GM18870 (cell line): ENCODE measurements around the gene KLRD1.
A peak's percentile ranks its signal among the peaks of the same experiment; 100 is the strongest.
"Not testable (repeated sequence)": the region's sequence is repeated elsewhere in the genome, so short reads cannot be mapped to it uniquely, and the experiment has no call there.

Experiments used
- ATAC-seq: cut with Tn5 transposase; IDR thresholded peaks from one replicate; pipeline ENCODE4 v1.9.1; 2021; ENCODE audit warnings: moderate library complexity; ENCODE audit not compliant: unreplicated experiment

The KLRD1 gene

DNA sequence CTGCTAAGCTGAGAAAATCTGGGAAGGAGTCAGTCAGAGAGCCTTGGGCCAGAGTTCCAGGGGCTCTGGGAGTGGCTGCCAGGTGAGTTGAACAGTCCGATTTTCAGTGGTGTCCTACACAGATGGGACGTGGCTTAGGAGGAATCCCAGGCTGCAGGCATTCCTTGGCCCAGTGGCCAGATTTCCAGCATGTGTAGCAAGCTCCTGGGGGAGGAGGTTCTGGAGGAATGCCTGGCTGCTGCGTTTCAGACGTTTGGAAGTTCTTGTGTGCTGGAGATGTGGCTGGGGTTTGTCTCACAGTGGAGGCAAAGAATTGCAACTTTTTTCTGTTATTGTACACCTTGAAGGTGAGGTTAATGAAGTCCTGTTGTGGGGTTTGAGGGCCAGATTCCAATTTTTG lies 28.5 kb downstream of the KLRD1 start:
- not testable (repeated sequence) for ATAC-seq

DNA sequence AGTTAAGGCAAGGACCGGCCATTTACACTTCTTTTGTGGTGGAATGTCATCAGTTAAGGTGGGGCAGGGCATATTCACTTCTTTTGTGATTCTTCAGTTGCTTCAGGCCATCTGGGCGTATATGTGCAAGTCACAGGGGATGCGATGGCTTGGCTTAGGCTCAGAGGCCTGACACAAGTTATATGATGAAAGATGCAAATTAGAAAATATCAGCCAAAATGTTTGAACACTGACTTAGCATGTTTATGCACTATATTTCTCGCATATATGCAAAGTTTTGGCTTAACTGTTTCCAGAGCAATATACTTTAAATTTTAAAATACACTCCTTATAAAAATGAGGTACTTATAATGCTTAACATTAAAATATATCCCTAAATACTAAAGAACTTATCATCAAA lies 30.8 kb downstream of the KLRD1 start:
- ATAC-seq: not testable (repeated sequence)

DNA sequence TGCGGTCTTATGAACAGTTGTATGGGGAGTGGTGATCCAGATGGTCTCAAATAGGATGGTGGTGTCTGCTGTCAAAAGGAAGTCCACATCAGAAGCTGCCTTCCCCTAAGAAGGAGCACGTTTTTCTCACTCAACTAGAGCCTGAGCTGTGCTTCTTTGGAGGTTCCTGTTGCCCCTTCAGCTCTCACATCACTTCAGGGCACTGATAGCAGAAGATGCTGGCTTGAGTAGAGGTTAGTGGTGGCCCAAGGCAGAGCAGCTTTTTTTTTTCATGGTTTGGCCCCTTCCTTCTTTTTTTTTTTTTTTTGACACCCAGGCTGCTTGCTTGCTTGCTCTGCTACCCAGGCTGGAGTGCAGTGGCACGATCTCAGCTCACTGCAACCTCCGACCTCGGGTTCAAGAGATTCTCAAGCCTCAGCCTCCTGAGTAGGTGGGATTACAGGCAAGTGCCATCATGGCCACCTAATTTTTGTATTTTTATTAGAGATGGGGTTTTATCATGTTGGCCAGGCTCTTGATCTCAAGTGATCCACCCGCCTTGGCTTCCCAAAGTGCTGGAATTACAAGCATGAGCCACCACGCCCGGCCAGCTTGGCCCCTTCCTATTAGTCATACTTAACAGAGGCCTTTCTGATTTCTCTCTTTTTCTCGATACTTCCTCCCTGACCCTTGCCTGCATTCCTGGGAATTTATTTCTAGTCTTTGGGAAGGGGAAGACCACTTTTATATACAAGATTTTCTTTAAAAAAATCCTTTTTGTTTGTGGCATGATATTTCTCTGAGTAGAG lies 31.6 kb downstream of the KLRD1 start:
- no peak for ATAC-seq

DNA sequence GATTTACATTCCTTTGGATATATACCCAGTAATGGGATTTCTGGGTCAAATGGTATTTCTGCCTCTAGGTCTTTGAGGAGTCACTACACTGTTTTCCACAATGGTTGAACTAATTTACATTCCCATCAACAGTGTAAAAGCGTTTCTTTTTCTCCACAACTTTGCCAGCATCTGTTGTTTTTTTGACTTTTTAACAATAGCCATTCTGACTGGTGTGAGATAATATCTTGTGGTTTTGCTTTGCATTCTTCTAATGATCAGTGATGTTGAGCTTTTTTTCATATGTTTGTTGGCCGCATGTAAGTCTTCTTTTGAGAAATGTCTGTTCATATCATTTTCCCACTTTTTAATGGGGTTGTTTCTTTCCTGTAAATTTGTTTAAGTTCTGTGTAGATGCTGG lies 33.3 kb downstream of the KLRD1 start:
- not testable (repeated sequence) for ATAC-seq

DNA sequence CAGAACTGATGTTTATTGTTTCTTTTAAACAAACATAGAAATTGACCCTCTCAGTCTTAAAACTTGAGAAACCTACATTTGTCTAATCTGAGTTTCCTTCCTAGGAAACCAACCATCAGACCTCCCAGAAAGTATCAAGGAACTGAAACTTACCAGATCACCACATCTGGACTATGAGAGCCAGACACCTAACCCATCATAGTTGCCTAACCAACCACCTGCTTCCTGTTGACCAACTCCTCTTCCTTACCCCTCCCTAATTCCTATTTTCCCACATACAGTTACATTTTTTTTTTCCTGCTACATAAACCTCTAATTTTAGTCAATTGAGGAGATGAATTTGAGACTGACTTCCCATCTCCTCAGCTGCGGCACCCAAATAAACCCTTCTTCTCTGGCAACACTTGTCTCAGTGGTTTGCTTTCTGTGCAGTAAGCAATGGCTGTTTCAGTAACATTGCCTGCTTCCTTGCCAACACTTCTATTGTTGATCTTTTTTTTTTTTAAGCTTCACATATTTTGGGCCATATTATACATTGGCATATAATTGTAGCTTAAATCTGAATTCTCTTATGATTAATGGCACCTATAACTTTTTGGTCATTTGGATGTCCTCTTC lies 34.3 kb downstream of the KLRD1 start:
- no peak for ATAC-seq

DNA sequence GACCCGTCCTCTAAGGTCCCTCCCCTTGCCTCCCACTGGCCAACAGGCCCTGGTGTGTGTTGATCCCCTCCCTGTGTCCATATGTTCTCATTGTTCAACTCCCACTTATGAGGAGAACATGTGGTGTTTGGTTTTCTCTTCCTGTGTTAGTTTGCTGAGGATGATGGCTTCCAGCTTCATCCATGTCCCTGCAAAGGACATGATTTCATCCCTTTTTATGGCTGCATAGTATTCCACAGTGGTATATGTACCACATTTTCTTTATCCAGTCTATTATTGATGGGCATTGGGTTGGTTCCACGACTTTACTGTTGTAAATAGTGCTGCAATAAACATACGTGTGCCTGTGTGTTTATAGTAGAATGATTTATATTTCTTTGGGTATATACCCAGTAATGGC lies 43.8 kb downstream of the KLRD1 start:
- not testable (repeated sequence) for ATAC-seq

DNA sequence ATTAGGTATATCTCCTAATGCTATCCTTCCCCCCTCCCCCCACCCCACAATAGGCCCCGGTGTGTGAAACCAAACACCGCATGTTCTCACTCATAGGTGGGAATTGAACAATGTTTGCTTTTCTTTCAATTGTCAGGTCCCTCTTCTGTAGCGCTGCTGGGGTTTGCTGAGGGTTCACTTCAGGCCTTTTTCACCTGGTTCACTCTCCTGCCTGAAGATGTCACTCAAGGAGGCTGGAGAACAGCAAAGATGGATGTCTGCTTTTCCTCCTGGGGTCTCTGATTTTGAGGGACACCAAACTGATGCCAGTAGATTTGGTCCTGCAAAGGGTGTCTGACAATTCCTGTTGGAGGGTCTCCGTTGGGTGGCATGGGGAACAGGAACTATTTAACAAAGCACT lies 46.4 kb downstream of the KLRD1 start:
- no peak for ATAC-seq

DNA sequence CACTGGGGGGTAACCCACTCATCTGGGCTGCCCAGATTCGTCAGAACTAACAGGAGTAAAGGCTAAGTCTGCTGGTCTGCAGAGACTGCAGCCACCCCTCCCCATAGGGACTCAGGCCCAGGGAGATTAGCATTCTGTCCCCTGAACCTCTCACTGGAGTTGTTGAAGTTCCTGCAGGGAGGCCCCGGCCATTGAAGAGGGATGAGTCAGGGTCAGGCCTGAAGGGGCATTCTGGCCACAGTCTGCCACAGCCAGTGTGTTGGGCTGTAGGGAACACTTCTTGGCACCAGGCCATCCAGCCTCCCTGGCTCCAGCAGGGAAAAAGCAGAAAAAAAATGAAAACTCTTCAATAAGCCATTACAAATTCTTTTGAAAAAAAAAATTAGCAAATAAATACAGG lies 46.8 kb downstream of the KLRD1 start:
- no peak for ATAC-seq

DNA sequence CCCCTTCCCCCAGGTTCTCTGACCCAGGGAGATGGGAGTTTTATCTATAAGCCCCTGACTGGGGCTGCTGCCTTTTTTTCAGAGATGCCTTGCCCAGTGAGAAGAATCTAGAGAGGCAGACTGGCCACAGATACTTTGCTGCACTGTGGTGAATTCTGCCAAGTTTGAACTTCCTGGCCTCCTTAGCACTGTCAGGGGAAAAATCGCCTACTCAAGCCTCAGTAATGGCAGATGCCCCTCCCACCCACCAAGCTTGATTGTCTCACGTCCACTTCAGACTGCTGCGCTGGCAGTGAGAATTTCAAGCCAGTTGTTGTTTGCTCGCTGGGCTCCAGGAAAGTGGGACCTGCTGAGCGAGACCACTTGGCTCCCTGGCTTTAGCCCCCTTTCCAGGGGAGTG lies 50.5 kb downstream of the KLRD1 start:
- no peak for ATAC-seq

DNA sequence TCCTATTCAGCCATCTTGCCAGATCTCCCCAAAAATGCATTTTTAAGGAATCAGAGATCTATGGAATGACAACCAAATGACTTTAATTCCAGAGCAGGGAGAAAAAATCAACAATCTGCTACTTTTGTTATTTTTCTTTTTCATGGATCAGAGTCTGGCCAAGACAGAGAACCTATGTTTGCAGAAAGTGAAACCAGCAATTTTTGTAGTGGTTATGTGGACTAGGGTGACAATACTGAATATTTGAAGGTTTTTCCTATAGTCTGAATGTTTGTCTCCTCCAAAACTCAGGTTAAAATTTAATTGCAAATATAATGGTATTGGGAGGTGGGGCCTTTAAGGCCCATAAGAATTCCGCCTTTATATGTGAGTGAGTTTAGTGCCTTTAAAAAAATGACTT lies 51.3 kb downstream of the KLRD1 start:
- ATAC-seq: no peak

DNA sequence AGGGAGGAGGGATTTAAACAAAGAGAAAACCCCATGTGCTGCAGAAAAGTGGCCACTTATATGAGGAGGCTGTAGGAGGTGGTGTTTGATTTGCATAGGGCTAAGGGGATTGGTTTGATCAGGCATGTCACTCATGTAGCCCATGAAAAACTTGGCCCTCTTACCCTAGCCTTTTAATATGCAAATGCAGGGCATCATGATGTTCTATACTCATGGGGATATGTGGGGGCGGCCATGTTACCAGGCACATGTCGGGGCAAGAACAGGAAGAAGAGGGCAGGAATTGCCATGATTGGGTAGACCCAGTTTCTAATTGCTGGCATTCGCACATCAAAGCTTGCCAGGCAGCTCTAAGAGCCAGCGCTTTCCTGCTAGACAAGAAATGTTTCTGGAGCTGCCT lies 53.4 kb downstream of the KLRD1 start:
- ATAC-seq: no peak

DNA sequence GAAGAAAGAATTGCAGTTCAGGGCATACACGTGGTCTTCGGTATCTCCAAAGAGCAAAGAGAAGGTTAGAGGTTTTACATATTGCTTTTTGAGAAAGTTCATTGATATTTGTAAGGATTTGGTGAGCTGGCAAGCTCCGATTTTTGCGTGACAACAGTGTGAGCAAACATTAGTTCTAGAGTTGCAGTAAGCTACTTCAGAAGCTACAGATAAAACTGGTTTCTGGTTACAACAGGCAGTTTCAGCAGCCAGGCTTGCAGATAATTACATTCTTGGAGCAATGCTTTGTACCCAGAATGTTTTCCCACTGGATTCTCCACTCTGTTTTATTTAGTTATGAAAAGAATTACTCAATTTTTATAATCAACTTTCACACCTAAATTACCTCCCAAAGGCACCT lies 54.0 kb downstream of the KLRD1 start:
- ATAC-seq: no peak

DNA sequence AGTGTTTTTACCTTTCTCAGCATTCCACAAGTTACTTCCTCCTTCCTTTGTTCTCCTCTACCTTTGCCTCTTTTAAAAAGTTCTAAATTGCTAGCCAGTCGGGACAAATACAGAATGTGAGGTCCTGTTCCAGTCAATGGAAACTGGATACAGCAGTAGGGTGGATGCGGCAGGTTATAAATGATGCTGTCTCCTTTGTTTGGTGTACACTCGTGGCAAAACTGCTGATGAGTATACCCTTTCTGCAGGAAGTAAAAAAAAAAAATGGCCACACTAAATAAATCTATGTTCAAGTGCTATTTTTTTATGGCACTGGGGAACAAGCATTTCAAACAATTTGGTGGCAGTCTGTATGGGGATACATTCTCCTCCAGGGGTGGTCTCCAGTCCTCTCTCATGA lies 54.7 kb downstream of the KLRD1 start:
- ATAC-seq: no peak

DNA sequence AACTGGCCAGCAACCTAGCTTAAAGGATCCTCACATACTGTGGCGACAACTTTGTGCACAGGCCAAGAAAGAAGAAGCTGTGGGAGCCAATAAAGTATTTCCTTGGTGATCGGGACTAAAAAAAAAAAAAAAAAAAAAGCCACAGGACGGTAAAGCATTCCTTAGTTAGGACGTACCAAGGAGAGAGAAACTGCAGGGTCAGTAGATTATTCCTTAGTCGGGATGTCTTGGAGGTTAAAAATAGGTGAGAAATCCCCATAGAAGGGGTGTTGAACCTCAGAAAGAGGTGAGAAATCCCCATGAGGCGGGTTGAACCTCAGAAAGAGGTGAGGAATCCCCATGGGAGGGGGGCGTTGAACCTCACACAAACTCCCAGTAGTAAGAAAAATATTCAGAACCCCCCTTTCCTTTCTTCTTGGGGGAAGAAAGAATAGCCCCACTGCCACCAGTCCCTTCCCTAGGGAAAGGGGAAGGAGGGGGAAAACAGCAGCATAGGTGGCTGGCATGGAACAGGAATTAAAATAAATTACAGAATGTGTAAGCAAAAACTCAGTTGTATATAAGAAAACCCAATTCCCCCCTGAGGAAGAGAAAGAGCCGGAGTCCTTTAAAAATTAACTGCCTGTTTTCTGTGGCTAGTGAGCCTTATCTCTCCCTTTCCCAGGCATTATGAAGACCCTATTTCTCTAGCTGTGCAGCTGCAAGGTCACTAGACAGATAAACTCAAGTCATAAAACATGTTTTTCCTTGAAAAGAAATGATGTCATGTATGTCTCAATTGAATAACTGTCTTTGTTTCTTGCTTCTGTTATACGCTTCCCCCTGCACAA lies 55.4 kb downstream of the KLRD1 start:
- ATAC-seq: no peak

DNA sequence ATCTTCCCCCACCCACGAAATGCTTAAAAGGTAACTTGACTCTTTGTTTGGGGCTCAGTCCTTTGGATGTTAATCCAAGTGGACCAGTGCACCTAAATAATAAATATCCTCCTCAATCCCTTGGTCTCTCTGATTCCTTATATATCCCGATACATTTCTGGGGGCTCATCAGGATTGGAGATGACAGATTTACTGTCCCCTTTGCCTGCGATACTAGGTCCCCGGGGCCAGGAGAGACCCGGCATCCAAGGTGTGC lies 55.9 kb downstream of the KLRD1 start:
- no peak for ATAC-seq

DNA sequence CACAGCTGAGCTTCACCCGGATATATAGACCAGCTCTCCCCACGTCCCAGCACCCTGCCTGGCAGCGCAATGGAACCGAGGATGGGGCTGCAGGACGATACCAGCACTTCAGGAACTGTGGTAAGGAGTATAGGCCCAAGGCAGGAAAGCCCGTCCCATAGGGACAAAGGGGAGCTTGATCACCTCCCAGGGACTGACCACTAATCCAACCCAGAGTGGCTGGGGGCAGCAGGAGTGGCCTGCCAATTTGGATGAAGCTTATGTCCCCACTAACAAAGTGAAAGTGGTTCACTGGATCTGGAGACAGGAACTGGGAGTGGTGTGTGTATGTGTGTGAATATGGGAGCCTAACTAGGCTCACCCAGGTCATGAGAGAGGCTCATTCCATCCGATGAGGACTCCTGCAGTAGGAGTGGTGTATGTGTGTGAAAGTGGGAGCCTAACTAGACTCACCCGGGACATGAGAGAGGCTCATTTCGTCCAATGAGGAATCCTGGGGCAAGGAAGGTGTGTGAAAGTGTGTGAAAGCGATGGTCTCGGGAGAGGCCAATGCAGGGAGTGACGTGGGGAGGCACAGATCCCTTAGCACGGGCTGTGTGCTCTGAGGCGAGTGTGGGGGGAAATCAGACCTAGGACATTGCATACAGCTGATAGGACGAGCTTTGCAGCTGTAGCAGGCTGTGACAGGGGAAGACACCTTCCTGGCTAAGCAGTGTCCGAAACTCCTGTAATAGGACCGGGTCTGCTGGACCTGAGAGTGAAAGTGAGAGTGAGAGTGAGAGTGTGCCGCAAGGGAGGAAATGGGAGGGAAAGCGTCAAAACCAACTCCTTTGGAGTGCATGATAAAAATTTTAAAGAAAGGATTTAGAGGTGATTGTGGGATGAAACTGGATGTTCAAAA lies 56.5 kb downstream of the KLRD1 start:
- peak; percentile 89 for ATAC-seq

DNA sequence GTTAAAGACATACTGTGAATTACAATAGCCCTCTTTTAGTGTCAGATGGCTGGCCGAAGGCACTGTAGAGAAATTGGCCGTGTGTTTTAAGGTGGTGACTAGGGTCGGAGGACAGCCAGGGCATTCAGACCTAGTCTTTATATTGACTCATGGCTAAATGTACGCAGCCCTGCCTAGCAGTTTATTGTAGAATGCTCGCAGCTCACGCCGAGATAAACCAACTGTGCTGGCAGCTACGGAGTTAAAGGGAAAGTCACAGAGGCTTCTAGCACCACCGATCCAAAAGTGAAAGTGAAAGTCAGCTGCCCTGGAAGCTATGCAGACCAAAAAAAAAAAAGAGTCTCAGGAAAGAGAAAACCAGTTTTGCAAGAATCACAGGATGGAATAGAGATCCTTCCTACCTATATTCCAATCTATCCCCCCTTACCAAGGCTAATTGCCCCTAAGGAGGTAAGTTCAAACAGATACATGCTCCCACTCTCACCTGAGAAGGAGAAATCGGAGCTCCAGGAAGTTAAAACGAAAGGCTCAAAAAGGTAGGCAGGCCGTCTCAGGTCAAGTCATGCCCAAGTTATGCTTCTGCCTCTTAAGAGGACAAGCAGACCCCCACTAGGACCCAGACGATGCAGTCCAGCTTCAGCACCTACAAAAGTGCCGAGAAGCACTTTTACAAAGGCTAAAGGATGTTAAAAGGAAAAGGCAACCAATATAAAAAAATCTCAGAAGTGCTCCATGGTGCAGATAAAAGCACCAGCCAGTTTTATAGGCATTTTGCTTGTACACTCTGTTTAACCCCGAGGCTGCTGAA lies 57.3 kb downstream of the KLRD1 start:
- peak; percentile 52 for ATAC-seq

DNA sequence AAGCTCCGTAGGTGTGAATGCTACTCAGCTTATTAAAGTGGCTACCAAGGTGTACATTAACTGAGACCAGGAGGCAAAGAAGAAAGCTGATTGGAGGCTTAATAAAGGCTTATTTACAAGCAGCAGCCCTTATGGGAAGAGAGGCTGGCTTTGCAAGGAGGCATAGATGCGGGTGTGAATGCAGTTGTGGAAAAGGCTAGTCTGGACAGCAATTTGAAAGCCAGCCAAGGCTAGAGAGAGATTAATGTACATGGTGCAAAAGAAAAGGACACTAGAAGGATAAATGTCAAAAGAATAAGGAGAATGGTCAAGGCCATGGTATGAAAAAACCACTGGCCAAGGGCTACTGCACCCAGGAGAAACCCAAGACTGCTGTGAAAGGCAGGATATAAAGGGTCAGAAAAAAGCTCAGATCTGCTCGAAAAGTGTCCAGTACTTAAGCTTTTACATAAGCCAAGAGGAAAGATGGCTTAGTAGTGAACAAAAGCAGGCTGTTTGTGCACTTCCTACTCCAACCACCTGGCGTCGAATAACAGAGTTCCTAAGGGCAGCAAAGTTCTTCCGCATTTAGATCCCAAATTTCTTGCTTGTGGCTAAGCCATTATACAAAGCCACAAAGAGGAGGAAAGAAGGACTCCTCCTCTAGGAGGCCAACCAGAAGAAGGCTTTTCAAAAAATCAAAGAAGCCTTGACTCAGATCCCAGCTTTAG lies 58.2 kb downstream of the KLRD1 start:
- no peak for ATAC-seq

DNA sequence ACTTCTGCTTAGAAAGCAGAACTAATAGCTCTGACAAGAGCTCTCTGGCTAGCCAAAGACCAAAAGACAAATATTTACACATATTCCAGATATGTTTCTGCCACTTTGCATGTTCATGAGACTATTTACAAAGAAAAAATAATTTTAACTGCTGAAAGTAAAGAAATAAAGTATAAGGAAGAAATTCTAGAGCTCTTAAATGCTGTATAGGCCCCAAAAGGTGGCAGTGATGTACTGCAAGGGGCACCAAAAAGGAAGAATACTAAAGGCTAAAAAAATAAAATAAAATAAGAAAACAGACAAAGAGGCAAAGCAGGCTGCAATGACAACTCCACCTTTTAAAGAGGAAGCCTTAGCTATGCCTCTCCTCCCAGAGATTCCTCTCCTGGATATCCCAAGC lies 59.2 kb downstream of the KLRD1 start:
- no peak for ATAC-seq

DNA sequence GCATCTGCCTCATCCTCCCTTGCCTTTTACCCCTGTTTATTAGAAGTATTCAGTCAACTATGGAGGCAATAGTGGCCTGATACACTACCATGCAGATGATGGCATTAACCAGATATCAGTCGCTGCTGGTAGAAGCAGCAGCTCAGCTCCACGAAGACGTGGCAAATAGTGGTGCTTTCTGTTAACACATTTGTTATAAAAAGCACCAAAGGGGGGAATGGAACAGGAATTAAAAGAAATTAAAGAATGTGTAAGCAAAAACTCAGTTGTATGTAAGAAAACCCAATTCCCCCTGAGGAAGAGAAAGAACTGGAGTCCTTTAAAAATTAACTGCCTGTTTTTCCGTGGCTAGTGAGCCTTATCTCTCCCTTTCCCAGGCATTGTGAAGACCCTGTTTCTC lies 60.0 kb downstream of the KLRD1 start:
- ATAC-seq: not testable (repeated sequence)
